WI38 (cell line): Measurements from ENCODE around the gene TMEM80.
"Not testable (repeated sequence)": the region's sequence is repeated elsewhere in the genome, so short reads cannot be mapped to it uniquely, and the experiment has no call there.

Source experiments
- H3K4me3 ChIP-seq: 2 replicates; pipeline ENCODE4 v1.5.1; 2011; ENCODE audit warnings: low read depth, mild to moderate bottlenecking, control low read depth, low read length
- CTCF ChIP-seq: IDR thresholded peaks from 2 replicates; pipeline ENCODE4 v1.5.1; 2012; ENCODE audit warnings: low read depth, mild to moderate bottlenecking, control low read depth, low read length

The TMEM80 gene

GRCh38 chr11:729492-730074 is 34.0 kb downstream of the TMEM80 start:
- no peak for TF ChIP-seq CTCF
- no peak overlapping the region for H3K4me3 ChIP-seq

GRCh38 chr11:733072-733471 is 37.5 kb downstream of the TMEM80 start:
- no peak for TF ChIP-seq CTCF
- no peak overlapping the region for H3K4me3 ChIP-seq

- not testable (repeated sequence) for H3K4me3 ChIP-seq
Observed at GRCh38 chr11:734541-734940, 38.9 kb downstream of the TMEM80 start.

GRCh38 chr11:737366-737765 is 41.8 kb downstream of the TMEM80 start:
- H3K4me3 ChIP-seq: no peak overlapping the region
- no peak for TF ChIP-seq CTCF

GRCh38 chr11:737899-738298 is 42.3 kb downstream of the TMEM80 start:
- H3K4me3 ChIP-seq: not testable (repeated sequence)

GRCh38 chr11:742156-742546 is 46.5 kb downstream of the TMEM80 start:
- H3K4me3 ChIP-seq: no peak overlapping the region
- TF ChIP-seq CTCF: no peak

- no peak for TF ChIP-seq CTCF
- no peak overlapping the region for H3K4me3 ChIP-seq
Observed at GRCh38 chr11:742571-743201, 47.1 kb downstream of the TMEM80 start.

DNA sequence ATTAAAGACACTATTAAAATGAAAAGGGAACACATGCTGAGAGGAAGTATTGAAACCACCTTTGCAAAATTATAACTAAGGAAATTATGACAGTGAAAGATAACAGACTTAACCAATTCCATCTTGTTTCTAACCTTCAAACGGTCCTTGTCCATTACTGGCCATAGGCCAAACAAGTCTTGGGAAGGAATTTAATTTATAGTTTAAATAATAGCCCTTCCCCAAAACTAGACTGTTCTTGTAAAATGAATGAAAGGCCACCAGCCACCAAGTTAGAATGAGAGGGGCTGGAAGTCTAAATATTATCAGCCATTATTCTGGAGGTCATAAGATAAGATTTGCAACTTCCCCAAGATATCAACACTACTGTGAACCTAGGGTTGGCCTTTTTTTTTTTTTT is 49.8 kb downstream of the TMEM80 start:
- TF ChIP-seq CTCF: no peak
- H3K4me3 ChIP-seq: no peak overlapping the region
